ENCODE results near the gene RAB44.

The RAB44 gene

GRCh38 chr6:36685166-36685924 lies 12.3 kb upstream of the RAB44 start:
- TF ChIP-seq, protein P1, sequence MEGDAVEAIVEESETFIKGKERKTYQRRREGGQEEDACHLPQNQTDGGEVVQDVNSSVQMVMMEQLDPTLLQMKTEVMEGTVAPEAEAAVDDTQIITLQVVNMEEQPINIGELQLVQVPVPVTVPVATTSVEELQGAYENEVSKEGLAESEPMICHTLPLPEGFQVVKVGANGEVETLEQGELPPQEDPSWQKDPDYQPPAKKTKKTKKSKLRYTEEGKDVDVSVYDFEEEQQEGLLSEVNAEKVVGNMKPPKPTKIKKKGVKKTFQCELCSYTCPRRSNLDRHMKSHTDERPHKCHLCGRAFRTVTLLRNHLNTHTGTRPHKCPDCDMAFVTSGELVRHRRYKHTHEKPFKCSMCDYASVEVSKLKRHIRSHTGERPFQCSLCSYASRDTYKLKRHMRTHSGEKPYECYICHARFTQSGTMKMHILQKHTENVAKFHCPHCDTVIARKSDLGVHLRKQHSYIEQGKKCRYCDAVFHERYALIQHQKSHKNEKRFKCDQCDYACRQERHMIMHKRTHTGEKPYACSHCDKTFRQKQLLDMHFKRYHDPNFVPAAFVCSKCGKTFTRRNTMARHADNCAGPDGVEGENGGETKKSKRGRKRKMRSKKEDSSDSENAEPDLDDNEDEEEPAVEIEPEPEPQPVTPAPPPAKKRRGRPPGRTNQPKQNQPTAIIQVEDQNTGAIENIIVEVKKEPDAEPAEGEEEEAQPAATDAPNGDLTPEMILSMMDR (IDR thresholded peaks at IDR 0.05) = no peak
- H3K4me1 ChIP-seq = peaks cover 25% of the 10 kb centered on the region
- H3K9me3 ChIP-seq (ENCODE audit: control insufficient read depth, low read length) = no peaks in the 10 kb centered on the region
- no peak overlapping the region for H2AFZ ChIP-seq
- no peaks in the 10 kb centered on the region for H3K79me2 ChIP-seq
- H3K9ac ChIP-seq = no peak overlapping the region
- no peaks in the 10 kb centered on the region for H3K27me3 ChIP-seq (ENCODE audit: control insufficient read depth, insufficient read depth, low read length)
- H3K36me3 ChIP-seq (ENCODE audit: control insufficient read depth, insufficient read depth, low read length) = no peaks in the 10 kb centered on the region
- no peak overlapping the region for H3K4me3 ChIP-seq (ENCODE audit: low read depth, low read length)
- H3K4me2 ChIP-seq (ENCODE audit: low read length) = no peak overlapping the region
- no peak overlapping the region for H3K27ac ChIP-seq

GRCh38 chr6:36685926-36686667 lies 11.5 kb upstream of the RAB44 start:
- TF ChIP-seq, protein P1 (IDR thresholded peaks at IDR 0.05) = no peak
- Histone ChIP-seq H3K4me1 (peaks cover 19% of the 10 kb centered on the region), H3K79me2 (no peaks in the 10 kb centered on the region), H3K27me3 (ENCODE audit: control insufficient read depth, insufficient read depth, low read length) (no peaks in the 10 kb centered on the region), H3K27ac (no peak overlapping the region), H2AFZ (no peak overlapping the region), H3K4me2 (ENCODE audit: low read length) (no peak overlapping the region), H3K9me3 (ENCODE audit: control insufficient read depth, low read length) (no peaks in the 10 kb centered on the region), H3K9ac (no peak overlapping the region), H3K4me3 (ENCODE audit: low read depth, low read length) (no peak overlapping the region), H3K36me3 (ENCODE audit: control insufficient read depth, insufficient read depth, low read length) (no peaks in the 10 kb centered on the region)

DNA sequence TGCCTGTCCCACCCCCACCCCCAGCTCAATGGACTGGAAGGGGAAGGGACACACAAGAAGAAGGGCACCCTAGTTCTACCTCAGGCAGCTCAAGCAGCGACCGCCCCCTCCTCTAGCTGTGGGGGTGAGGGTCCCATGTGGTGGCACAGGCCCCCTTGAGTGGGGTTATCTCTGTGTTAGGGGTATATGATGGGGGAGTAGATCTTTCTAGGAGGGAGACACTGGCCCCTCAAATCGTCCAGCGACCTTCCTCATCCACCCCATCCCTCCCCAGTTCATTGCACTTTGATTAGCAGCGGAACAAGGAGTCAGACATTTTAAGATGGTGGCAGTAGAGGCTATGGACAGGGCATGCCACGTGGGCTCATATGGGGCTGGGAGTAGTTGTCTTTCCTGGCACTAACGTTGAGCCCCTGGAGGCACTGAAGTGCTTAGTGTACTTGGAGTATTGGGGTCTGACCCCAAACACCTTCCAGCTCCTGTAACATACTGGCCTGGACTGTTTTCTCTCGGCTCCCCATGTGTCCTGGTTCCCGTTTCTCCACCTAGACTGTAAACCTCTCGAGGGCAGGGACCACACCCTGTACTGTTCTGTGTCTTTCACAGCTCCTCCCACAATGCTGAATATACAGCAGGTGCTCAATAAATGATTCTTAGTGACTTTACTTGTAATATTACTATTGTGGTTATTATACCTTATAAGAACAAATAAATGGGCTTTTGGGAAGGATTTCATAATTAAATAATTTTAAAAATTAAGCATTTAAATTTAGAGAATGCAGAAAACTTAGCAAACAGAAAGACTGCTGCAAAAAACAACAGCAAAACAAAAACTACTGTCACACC lies 10.7 kb upstream of the RAB44 start:
- Histone ChIP-seq H3K4me3 (ENCODE audit: low read depth, low read length) (no peak overlapping the region), H3K36me3 (ENCODE audit: control insufficient read depth, insufficient read depth, low read length) (no peaks in the 10 kb centered on the region), H2AFZ (no peak overlapping the region), H3K4me1 (peaks cover 19% of the 10 kb centered on the region), H3K79me2 (no peaks in the 10 kb centered on the region), H3K4me2 (ENCODE audit: low read length) (no peak overlapping the region), H3K9ac (no peak overlapping the region), H3K27me3 (ENCODE audit: control insufficient read depth, insufficient read depth, low read length) (no peaks in the 10 kb centered on the region), H3K27ac (no peak overlapping the region), H3K9me3 (ENCODE audit: control insufficient read depth, low read length) (no peaks in the 10 kb centered on the region)
- TF ChIP-seq, protein P1 (IDR thresholded peaks at IDR 0.05) = no peak

GRCh38 chr6:36688063-36688738 lies 9.4 kb upstream of the RAB44 start:
- Histone ChIP-seq H3K9ac (no peak overlapping the region), H3K9me3 (ENCODE audit: control insufficient read depth, low read length) (no peaks in the 10 kb centered on the region), H2AFZ (no peak overlapping the region), H3K27ac (no peak overlapping the region), H3K4me1 (peaks cover 6% of the 10 kb centered on the region), H3K27me3 (ENCODE audit: control insufficient read depth, insufficient read depth, low read length) (no peaks in the 10 kb centered on the region), H3K4me2 (ENCODE audit: low read length) (no peak overlapping the region), H3K36me3 (ENCODE audit: control insufficient read depth, insufficient read depth, low read length) (no peaks in the 10 kb centered on the region), H3K79me2 (no peaks in the 10 kb centered on the region), H3K4me3 (ENCODE audit: low read depth, low read length) (no peak overlapping the region)
- TF ChIP-seq, protein P1 (IDR thresholded peaks at IDR 0.05) = no peak

Data from parathyroid adenoma (tissue), 2 donors.